ENCODE measurements around the gene DCUN1D5. TPM values are rescaled to one million over a fixed set of nuclear protein-coding genes. Genes with fewer than 3 reads are reported as not detected.

The DCUN1D5 gene
- total and polyA plus RNA-seq, 2 of the 8 experiments (the other 6 are each of a cell fraction or from before 2014, with no cell fraction given): 76.1 to 95.4 TPM

- no peak overlapping the region for H3K27ac ChIP-seq (ENCODE audit: low read depth, low read length)
- no peak overlapping the region for H2BK5ac ChIP-seq (ENCODE audit: low read depth, low read length)
- H2BK120ac ChIP-seq (replicated peaks; ENCODE audit: low read depth, low read length): no peak overlapping the region
- H4K20me1 ChIP-seq (replicated peaks in 1 of 2; ENCODE audit: control insufficient read depth in 1 of 2, insufficient read depth in 2 of 2, low read length in 2 of 2): peaks cover 0 to 2% of the 10 kb centered on the region in 2 experiments
- FAIRE-seq (no peak), DNase-seq (ENCODE audit: low read depth in 1 of 2, low spot score in 2 of 2) (no peak)
- H2BK15ac ChIP-seq (ENCODE audit: low read length): no peak overlapping the region
- H4K91ac ChIP-seq (replicated peaks; ENCODE audit: insufficient read length, low read length): no peak overlapping the region
- no peak overlapping the region for H3K4me2 ChIP-seq (ENCODE audit: insufficient read depth in 1 of 2, low read depth in 2 of 2, low read length in 2 of 2)
- no peak overlapping the region for H3K56ac ChIP-seq (replicated peaks; ENCODE audit: insufficient read length, low read depth, low read length)
- no peak overlapping the region for H3K4me3 ChIP-seq (ENCODE audit: extremely low read depth in 1 of 4, insufficient read depth in 2 of 4, low read depth in 3 of 4, low read length in 4 of 4)
- 100% methylated on average over 1 of the region's 1 CpG; no CpG with 5 or more reads in 1 of the 2 experiments for whole genome bisulfite sequencing, 2 experiments (ENCODE audit: extremely low coverage in 1 of 2, insufficient coverage in 1 of 2, insufficient read length in 1 of 2, insufficient replicate concordance in 2 of 2, low coverage in 1 of 2, low lambda C conversion rate in 2 of 2, missing lambda C conversion rate in 1 of 2)
- H4K8ac ChIP-seq (ENCODE audit: extremely low read depth, insufficient read depth, low read length): no peak overlapping the region
- peaks cover 3 to 6% of the 10 kb centered on the region in 2 experiments; a peak in 1 of 4 replicates for H3K9me3 ChIP-seq (ENCODE audit: insufficient read depth in 2 of 2, low read depth in 1 of 2, low read length in 1 of 2)
- H3K4me1 ChIP-seq (replicated peaks in 1 of 4; ENCODE audit: control insufficient read depth in 3 of 4, insufficient read depth in 4 of 4, low read length in 3 of 4): no peaks in the 10 kb centered on the region
- no peaks in the 10 kb centered on the region for H3K23me2 ChIP-seq (ENCODE audit: low read depth, low read length)
- no peaks in the 10 kb centered on the region for H3K27me3 ChIP-seq (replicated peaks in 1 of 4; ENCODE audit: control insufficient read depth in 3 of 4, extremely low read depth in 1 of 4, insufficient read depth in 3 of 4, low read length in 3 of 4)
- no peak overlapping the region for H2AFZ ChIP-seq (ENCODE audit: low read length)
- POLR2A ChIA-PET (ENCODE audit: partially characterized antibody): no interaction called here
- no peak overlapping the region for H4K5ac ChIP-seq (ENCODE audit: insufficient read length, low read depth, low read length)
- H2AK5ac ChIP-seq (ENCODE audit: low read depth, low read length): no peak overlapping the region
- CTCF ChIA-PET (ENCODE audit: partially characterized antibody): interaction anchor here (0.8 to 1.6 kb wide), 2 partner anchors 23 to 72 kb away, joined by 3 to 4 read pairs; no protein-coding TSS in a partner anchor
- H3K18ac ChIP-seq (ENCODE audit: extremely low read depth, low read length): no peak overlapping the region
- H3K36me3 ChIP-seq (ENCODE audit: control insufficient read depth in 2 of 4, insufficient read depth in 4 of 4, low read length in 3 of 4): no peaks in the 10 kb centered on the region
- no peaks in the 10 kb centered on the region for H3K79me2 ChIP-seq (ENCODE audit: control insufficient read depth in 1 of 2, insufficient read depth in 2 of 2, low read length in 2 of 2)
- no peak for TF ChIP-seq MAFK (IDR thresholded peaks at IDR 0.05; ENCODE audit: low read depth, low read length)
- TF ChIP-seq GABPA (IDR thresholded peaks at IDR 0.05; ENCODE audit: borderline replicate concordance, insufficient read depth, low read length): no peak
- no peak for TF ChIP-seq KDM4A (IDR thresholded peaks at IDR 0.05; ENCODE audit: low read depth, low read length, severe bottlenecking)
- no peak for TF ChIP-seq FOSL1 (IDR thresholded peaks at IDR 0.05; ENCODE audit: insufficient read depth, low read depth, low read length)
- TF ChIP-seq HDAC6 (IDR thresholded peaks at IDR 0.05; ENCODE audit: low read depth, low read length): no peak
- TF ChIP-seq E2F6 (IDR thresholded peaks at IDR 0.05): no peak
- no peak for TF ChIP-seq SIRT6 (IDR thresholded peaks at IDR 0.05; ENCODE audit: low read length)
- no peak for TF ChIP-seq TAF7 (optimal IDR thresholded peaks at IDR 0.05; ENCODE audit: borderline replicate concordance, low read depth, low read length)
- TF ChIP-seq RNF2 (IDR thresholded peaks at IDR 0.05; ENCODE audit: borderline replicate concordance, low read depth, low read length, missing control alignments, poor library complexity, severe bottlenecking): no peak
- no peak for TF ChIP-seq CTBP2 (IDR thresholded peaks at IDR 0.05; ENCODE audit: borderline replicate concordance, insufficient read depth, insufficient read length, low read length)
- TF ChIP-seq JUND (IDR thresholded peaks at IDR 0.05; ENCODE audit: low read length): no peak
- TF ChIP-seq GTF2F1 (IDR thresholded peaks at IDR 0.05; ENCODE audit: borderline replicate concordance, low read depth, low read length): no peak
- no peak overlapping the region for H2BK20ac ChIP-seq (ENCODE audit: low read length)
- no peak overlapping the region for H3K23ac ChIP-seq (ENCODE audit: insufficient read length)
- no peaks in the 10 kb centered on the region for H3K79me1 ChIP-seq (ENCODE audit: low read depth, low read length)
- H3K14ac ChIP-seq (ENCODE audit: insufficient read length): no peak overlapping the region
- no peak overlapping the region for H2BK12ac ChIP-seq (ENCODE audit: low read depth, low read length)
- no peak overlapping the region for H3K4ac ChIP-seq (replicated peaks; ENCODE audit: insufficient read length, low read depth, low read length)
- H3K9ac ChIP-seq (replicated peaks in 1 of 4; ENCODE audit: extremely low read depth in 1 of 4, low read depth in 3 of 4, low read length in 3 of 4): no peak overlapping the region
Measured at GRCh38 chr11:103013421-103013820, 78.5 kb downstream of the DCUN1D5 start.
